ENCODE data around the gene VSTM2L. TPM values are rescaled to one million over a fixed set of nuclear protein-coding genes. Genes with fewer than 3 reads are reported as not detected.

The VSTM2L gene
- total and polyA plus RNA-seq, 2 of the 13 experiments (the other 11 are each of a cell fraction or from before 2014, with no cell fraction given): not detected

DNA sequence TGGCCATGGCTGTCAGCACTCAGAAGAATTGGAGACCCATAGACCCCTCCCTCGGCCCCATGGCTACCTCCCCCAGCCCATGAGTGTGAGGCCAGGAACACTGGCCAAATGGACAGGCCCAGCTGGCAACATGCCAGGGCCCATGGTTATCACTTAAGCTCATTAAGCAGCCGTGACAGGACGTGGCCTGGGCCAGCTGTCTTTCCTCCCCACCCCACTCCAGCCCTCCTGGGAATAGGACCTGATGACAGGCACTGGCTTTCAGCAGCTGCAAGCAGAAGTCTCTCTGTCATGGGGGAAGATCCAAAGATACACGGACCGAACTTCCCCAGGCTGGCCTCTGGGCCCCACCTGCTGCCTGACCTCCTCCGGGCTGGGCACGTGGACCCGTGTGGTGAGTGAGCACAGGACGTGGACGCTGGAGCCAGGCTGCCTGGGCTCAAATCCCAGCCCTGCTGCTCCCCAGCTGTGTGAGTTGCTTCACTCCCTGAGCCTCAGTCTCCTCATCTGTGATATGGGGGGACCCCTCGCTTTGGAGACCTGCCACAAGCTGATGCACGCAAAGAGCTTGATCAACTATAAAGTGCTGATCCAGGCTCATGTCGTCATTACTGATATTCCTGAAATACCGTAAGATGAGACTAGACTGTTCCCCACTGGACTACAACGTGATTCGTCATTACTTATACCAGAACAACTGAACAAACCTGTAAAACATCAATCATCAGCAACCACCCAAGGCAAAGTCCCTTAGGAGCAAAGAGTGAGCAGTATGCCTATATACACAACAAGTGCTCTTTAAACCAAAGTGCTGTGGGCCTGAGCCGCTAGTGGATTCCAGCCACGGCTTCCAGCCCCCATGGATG is 22.0 kb upstream of the VSTM2L start (continued):
- TF ChIP-seq ZNF292 (CRISPR knock-in tag; IDR thresholded peaks at IDR 0.05; ENCODE audit: borderline replicate concordance, low read depth): peak; percentile 50; the same call in 1 of the 2 replicates
- peak; percentile 18; the same call in 1 of the 2 replicates for TF ChIP-seq HNRNPL (IDR thresholded peaks at IDR 0.05; ENCODE audit: low read depth, low read length)
- TF ChIP-seq SAFB2 (CRISPR knock-in tag; IDR thresholded peaks at IDR 0.05; ENCODE audit: borderline replicate concordance, low read depth): peak; percentile 31; the same call in 1 of the 2 replicates
- peak; percentile 22; the same call in 1 of the 2 replicates for TF ChIP-seq GABPB1 (CRISPR knock-in tag; IDR thresholded peaks at IDR 0.05)
- TF ChIP-seq, protein P1, sequence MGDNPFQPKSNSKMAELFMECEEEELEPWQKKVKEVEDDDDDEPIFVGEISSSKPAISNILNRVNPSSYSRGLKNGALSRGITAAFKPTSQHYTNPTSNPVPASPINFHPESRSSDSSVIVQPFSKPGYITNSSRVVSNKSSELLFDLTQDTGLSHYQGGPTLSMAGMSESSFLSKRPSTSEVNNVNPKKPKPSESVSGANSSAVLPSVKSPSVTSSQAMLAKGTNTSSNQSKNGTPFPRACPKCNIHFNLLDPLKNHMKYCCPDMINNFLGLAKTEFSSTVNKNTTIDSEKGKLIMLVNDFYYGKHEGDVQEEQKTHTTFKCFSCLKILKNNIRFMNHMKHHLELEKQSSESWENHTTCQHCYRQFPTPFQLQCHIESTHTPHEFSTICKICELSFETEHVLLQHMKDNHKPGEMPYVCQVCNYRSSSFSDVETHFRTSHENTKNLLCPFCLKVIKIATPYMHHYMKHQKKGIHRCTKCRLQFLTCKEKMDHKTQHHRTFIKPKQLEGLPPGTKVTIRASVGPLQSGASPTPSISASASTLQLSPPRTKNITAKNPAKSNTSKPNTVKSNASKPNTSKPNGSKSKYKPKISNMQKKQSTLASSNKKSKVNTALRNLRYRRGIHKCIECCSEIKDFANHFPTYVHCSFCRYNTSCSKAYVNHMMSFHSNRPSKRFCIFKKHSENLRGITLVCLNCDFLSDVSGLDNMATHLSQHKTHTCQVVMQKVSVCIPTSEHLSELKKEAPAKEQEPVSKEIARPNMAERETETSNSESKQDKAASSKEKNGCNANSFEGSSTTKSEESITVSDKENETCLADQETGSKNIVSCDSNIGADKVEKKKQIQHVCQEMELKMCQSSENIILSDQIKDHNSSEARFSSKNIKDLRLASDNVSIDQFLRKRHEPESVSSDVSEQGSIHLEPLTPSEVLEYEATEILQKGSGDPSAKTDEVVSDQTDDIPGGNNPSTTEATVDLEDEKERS (CRISPR knock-in tag; IDR thresholded peaks at IDR 0.05): peak; percentile 73; the same call in 1 of the 2 replicates
- 0 out of 2 replicates have a peak, but pooled peaks have one; percentile 13 for TF ChIP-seq NFIB (CRISPR knock-in tag; IDR thresholded peaks at IDR 0.05; ENCODE audit: borderline replicate concordance)
- no peak for TF ChIP-seq NFATC3 (CRISPR knock-in tag; IDR thresholded peaks at IDR 0.05)
- peak; percentile 81 for TF ChIP-seq ZBTB21 (CRISPR knock-in tag; IDR thresholded peaks at IDR 0.05)
- TF ChIP-seq ZNF543 (CRISPR knock-in tag; IDR thresholded peaks at IDR 0.05): peak; percentile 59; the same call in 1 of the 2 replicates
- peak; percentile 98 for TF ChIP-seq ZNF629 (CRISPR knock-in tag; conservative IDR thresholded peaks at IDR 0.05)
- TF ChIP-seq MTA1 (CRISPR knock-in tag; IDR thresholded peaks at IDR 0.05; ENCODE audit: borderline replicate concordance): peak; percentile 21; the same call in 1 of the 2 replicates
- TF ChIP-seq ZNF441 (CRISPR knock-in tag; IDR thresholded peaks at IDR 0.05; ENCODE audit: borderline replicate concordance): no peak
- TF ChIP-seq ZFX (CRISPR knock-in tag; IDR thresholded peaks at IDR 0.05; ENCODE audit: low read depth): peak; percentile 23; the same call in 1 of the 2 replicates
- TF ChIP-seq ZNF143 (CRISPR knock-in tag; IDR thresholded peaks at IDR 0.05): no peak
- TF ChIP-seq, protein P2, sequence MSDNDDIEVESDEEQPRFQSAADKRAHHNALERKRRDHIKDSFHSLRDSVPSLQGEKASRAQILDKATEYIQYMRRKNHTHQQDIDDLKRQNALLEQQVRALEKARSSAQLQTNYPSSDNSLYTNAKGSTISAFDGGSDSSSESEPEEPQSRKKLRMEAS (IDR thresholded peaks at IDR 0.05): peak; percentile 54
- TF ChIP-seq TARDBP (CRISPR knock-in tag; IDR thresholded peaks at IDR 0.05): peak; percentile 31; the same call in 1 of the 2 replicates
- 0 out of 2 replicates have a peak, but pooled peaks have one; percentile 72 for TF ChIP-seq EED (CRISPR knock-in tag; IDR thresholded peaks at IDR 0.05)
- peak; percentile 72 for TF ChIP-seq ATF7 (IDR thresholded peaks at IDR 0.05)
- TF ChIP-seq ATF7 (CRISPR knock-in tag; IDR thresholded peaks at IDR 0.05): no peak
- TF ChIP-seq TEAD3 (CRISPR knock-in tag; optimal IDR thresholded peaks at IDR 0.05; ENCODE audit: borderline replicate concordance): no peak
- no peak for TF ChIP-seq ZNF672 (CRISPR knock-in tag; IDR thresholded peaks at IDR 0.05)
- TF ChIP-seq, protein P3, sequence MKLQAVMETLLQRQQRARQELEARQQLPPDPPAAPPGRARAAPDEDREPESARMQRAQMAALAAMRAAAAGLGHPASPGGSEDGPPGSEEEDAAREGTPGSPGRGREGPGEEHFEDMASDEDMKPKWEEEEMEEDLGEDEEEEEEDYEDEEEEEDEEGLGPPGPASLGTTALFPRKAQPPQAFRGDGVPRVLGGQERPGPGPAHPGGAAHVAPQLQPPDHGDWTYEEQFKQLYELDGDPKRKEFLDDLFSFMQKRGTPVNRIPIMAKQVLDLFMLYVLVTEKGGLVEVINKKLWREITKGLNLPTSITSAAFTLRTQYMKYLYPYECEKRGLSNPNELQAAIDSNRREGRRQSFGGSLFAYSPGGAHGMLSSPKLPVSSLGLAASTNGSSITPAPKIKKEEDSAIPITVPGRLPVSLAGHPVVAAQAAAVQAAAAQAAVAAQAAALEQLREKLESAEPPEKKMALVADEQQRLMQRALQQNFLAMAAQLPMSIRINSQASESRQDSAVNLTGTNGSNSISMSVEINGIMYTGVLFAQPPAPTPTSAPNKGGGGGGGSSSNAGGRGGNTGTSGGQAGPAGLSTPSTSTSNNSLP (IDR thresholded peaks at IDR 0.05; ENCODE audit: low read depth, low read length): peak; percentile 41; the same call in 1 of the 2 replicates
- TF ChIP-seq, protein P4, sequence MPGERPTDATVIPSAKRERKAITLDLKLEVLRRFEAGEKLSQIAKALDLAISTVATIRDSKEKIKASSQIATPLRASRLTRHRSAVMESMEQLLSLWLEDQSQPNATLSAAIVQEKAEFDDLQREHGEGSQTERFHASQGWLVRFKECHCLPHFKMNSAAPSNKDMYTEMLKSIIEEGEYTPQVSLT (CRISPR knock-in tag; IDR thresholded peaks at IDR 0.05; ENCODE audit: borderline replicate concordance, low read depth): no peak
- TF ChIP-seq SALL1 (CRISPR knock-in tag; IDR thresholded peaks at IDR 0.05): peak; percentile 14

Measured in HepG2 (cell line).